ENCODE measurements around the gene CYBC1. TPM values are rescaled to one million over a fixed set of nuclear protein-coding genes. Genes with fewer than 3 reads are reported as not detected.

The CYBC1 gene
- polyA plus RNA-seq, 1 experiment, result 118 TPM

DNA sequence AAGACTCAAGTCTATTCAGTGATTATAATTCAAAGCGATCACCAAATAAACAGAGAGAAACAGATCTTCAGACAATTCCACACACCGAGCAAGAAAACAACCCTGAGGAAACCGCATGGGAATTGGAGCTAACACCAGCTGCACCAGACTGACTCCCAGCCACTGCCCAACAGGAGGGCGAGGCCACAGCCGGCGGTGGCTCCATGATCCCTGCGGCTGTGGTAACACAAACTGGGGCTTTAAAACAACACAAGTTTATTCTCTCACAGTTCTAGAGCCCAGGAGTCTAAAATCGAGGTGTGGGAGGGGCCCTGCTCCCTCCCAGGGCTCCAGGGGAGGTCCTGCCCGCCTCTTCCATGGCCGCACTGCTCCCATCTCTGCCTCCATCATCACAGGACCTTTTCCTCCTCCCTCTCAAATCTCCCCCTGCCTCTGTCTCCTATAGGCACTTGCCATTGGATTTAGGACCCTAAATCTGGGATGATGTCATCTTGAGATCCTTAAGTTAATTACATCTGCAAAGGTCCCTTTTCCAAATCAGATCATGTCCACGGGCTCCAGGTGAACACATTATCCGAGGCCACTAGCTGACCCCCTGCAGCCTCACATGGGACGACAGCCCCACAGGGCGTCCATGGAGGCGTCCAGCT is 42.1 kb downstream of the CYBC1 start:
- TF ChIP-seq, protein P1, sequence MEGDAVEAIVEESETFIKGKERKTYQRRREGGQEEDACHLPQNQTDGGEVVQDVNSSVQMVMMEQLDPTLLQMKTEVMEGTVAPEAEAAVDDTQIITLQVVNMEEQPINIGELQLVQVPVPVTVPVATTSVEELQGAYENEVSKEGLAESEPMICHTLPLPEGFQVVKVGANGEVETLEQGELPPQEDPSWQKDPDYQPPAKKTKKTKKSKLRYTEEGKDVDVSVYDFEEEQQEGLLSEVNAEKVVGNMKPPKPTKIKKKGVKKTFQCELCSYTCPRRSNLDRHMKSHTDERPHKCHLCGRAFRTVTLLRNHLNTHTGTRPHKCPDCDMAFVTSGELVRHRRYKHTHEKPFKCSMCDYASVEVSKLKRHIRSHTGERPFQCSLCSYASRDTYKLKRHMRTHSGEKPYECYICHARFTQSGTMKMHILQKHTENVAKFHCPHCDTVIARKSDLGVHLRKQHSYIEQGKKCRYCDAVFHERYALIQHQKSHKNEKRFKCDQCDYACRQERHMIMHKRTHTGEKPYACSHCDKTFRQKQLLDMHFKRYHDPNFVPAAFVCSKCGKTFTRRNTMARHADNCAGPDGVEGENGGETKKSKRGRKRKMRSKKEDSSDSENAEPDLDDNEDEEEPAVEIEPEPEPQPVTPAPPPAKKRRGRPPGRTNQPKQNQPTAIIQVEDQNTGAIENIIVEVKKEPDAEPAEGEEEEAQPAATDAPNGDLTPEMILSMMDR (IDR thresholded peaks at IDR 0.05; ENCODE audit: insufficient read depth, low read depth, low read length), result no peak
- no peak overlapping the region for H3K4me3 ChIP-seq (ENCODE audit: low read depth, low read length)
- DNase-seq (ENCODE audit: low read depth), result no peak
- ChIA-PET CTCF (no interaction called here), POLR2A (no interaction called here)
- peaks cover 4% of the 10 kb centered on the region for H3K36me3 ChIP-seq (ENCODE audit: control insufficient read depth, insufficient read depth, low read length)
- no peaks in the 10 kb centered on the region for H3K27me3 ChIP-seq (ENCODE audit: control insufficient read depth, insufficient read depth, low read length)

DNA sequence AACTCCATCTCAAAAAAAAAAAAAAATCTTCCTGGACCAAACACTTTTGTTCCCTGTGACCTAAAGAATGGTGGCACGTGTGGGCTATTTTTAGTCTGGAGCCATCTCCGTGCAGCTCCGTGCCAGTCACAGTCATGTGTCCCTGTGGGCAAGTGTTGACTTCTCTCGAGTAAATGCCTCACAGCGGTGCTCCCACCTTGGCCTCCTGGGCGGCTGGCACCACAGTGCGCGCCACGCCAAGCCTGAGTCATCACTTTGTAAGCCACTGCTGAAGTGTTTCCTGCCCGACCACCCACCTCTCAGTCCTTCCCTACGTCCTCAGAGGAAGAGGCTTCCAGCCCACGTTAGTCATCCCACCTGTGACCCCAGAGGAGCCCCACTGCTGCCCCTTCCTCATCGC is 43.3 kb downstream of the CYBC1 start:
- DNase-seq (ENCODE audit: low read depth), result no peak
- CTCF ChIA-PET, result interaction anchor here (0.8 kb wide), 1 partner anchor 431 kb away, joined by 3 read pairs; no protein-coding TSS in a partner anchor
- Histone ChIP-seq H3K4me3 (ENCODE audit: low read depth, low read length) (no peak overlapping the region), H3K36me3 (ENCODE audit: control insufficient read depth, insufficient read depth, low read length) (peaks cover 5% of the 10 kb centered on the region), H3K27me3 (ENCODE audit: control insufficient read depth, insufficient read depth, low read length) (no peaks in the 10 kb centered on the region)
- TF ChIP-seq, protein P1 (IDR thresholded peaks at IDR 0.05; ENCODE audit: insufficient read depth, low read depth, low read length), result no peak
- POLR2A ChIA-PET, result no interaction called here

- ChIA-PET POLR2A (no interaction called here), CTCF (interaction anchor here (2.0 kb wide), 1 partner anchor 8 kb away, joined by 6 read pairs; no protein-coding TSS in a partner anchor)
- DNase-seq (ENCODE audit: low read depth), result no peak
- peaks cover 4% of the 10 kb centered on the region for H3K36me3 ChIP-seq (ENCODE audit: control insufficient read depth, insufficient read depth, low read length)
- TF ChIP-seq, protein P1 (IDR thresholded peaks at IDR 0.05; ENCODE audit: insufficient read depth, low read depth, low read length), result no peak
- H3K4me3 ChIP-seq (ENCODE audit: low read depth, low read length), result no peak overlapping the region
- H3K27me3 ChIP-seq (ENCODE audit: control insufficient read depth, insufficient read depth, low read length), result no peaks in the 10 kb centered on the region
These were observed 44.4 kb downstream of the CYBC1 start for GRCh38 chr17:82406131-82406671.

DNA sequence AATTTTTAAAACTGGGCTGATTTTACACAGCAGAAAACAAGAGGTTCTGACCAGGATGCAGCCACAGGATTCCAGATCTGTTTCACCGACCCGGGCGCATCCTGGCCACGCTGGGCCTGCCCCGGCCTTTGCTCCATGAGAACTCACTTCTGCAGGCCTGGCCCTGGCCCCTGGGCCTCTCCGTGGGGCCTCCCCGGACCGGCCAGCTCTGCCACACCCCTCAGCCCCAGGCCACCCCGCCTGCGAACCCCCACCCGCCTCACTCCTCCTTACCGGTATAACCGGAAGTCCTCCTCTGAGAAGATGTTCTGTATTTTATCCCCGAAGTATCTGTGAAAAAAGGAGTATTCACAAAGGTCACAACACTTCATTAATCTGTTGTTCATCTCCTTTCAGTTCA is 45.5 kb downstream of the CYBC1 start:
- Histone ChIP-seq H3K36me3 (ENCODE audit: control insufficient read depth, insufficient read depth, low read length) (peaks cover 4% of the 10 kb centered on the region), H3K4me3 (ENCODE audit: low read depth, low read length) (no peak overlapping the region), H3K27me3 (ENCODE audit: control insufficient read depth, insufficient read depth, low read length) (no peaks in the 10 kb centered on the region)
- TF ChIP-seq, protein P1 (IDR thresholded peaks at IDR 0.05; ENCODE audit: insufficient read depth, low read depth, low read length), result no peak
- ChIA-PET POLR2A (no interaction called here), CTCF (interaction anchor here (2.0 kb wide), 1 partner anchor 9 kb away, joined by 6 read pairs; no protein-coding TSS in a partner anchor)
- no peak for DNase-seq (ENCODE audit: low read depth)

- POLR2A ChIA-PET, result no interaction called here
- peaks cover 3% of the 10 kb centered on the region for H3K36me3 ChIP-seq (ENCODE audit: control insufficient read depth, insufficient read depth, low read length)
- no peak for DNase-seq (ENCODE audit: low read depth)
- no peak overlapping the region for H3K4me3 ChIP-seq (ENCODE audit: low read depth, low read length)
- CTCF ChIA-PET, result interaction anchor here (1.8 kb wide), 1 partner anchor 53 kb away, joined by 5 read pairs; no protein-coding TSS in a partner anchor
- no peaks in the 10 kb centered on the region for H3K27me3 ChIP-seq (ENCODE audit: control insufficient read depth, insufficient read depth, low read length)
- TF ChIP-seq, protein P1 (IDR thresholded peaks at IDR 0.05; ENCODE audit: insufficient read depth, low read depth, low read length), result no peak
These were observed 46.6 kb downstream of the CYBC1 start for GRCh38 chr17:82403662-82404660.

Data from BJ (cell line).